ENCODE results near the gene PLTP. TPM values are rescaled to one million over a fixed set of nuclear protein-coding genes. Genes with fewer than 3 reads are reported as not detected.

PLTP gene
- total RNA-seq, 2 experiments from 2014 or later = 2.8 to 3.1 TPM

DNA sequence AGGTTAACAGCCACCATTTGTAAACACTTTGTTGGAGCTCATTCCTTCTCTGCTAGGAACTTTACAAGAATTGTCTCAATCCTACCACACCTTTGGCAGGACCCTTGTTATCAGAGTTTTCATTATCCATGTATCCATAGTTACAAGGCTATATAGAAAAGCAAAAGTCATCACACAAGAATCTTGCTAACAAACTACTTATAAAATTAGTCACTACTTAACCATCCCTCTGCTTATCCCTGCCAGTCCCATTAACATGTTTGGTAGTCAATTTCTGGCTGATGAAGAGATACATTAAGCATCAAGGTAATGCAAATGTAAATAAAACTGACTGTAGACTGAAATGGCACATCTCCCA, 44.2 kb downstream of the PLTP start:
- H3K27me3 Mint-ChIP-seq = no peaks in the 10 kb centered on the region
- H3K4me1 Mint-ChIP-seq = no peaks in the 10 kb centered on the region
- H3K36me3 Mint-ChIP-seq (ENCODE audit: low read depth) = peaks cover 8% of the 10 kb centered on the region
- no peaks in the 10 kb centered on the region for H3K9me3 Mint-ChIP-seq
- H3K4me3 Mint-ChIP-seq = no peak overlapping the region
- DNase-seq = no peak
- ChIA-PET CTCF (interaction anchor here (1.9 kb wide), 1 partner anchor 68 kb away, joined by 6 read pairs; no protein-coding TSS in a partner anchor), POLR2A (interaction anchor here (1.0 kb wide), 1 partner anchor 11 kb away, joined by 4 read pairs; no protein-coding TSS in a partner anchor)
- H3K27ac Mint-ChIP-seq = no peak overlapping the region

- Mint-ChIP-seq H3K4me1 (no peaks in the 10 kb centered on the region), H3K9me3 (no peaks in the 10 kb centered on the region), H3K36me3 (ENCODE audit: low read depth) (peaks cover 6% of the 10 kb centered on the region), H3K27me3 (no peaks in the 10 kb centered on the region), H3K27ac (no peak overlapping the region), H3K4me3 (no peak overlapping the region)
- DNase-seq = no peak
- CTCF ChIA-PET = interaction anchor here (1.9 kb wide), 1 partner anchor 68 kb away, joined by 6 read pairs; no protein-coding TSS in a partner anchor
- POLR2A ChIA-PET = interaction anchor here (1.0 kb wide), 1 partner anchor 11 kb away, joined by 4 read pairs; no protein-coding TSS in a partner anchor
These were observed 44.7 kb downstream of the PLTP start for GRCh38 chr20:45867136-45867818.

DNA sequence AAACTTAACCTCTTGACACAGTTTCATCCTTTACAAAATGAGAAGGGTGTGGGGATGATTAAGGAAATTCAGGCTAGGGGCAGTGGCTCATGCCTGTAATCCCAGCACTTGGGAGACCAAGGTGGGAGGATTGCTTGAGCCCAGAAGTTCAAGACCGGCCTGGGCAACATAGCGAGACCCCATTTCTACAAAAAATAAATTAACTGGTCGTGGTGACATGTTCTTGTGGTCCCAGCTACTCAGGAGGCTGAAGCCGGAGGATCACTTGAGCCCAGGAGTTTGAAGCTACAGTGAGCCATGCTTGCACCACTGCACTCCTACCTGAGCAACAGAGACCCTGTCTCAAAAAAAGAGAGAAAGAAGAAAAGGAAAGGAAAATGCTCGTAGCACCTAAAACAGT, 45.5 kb downstream of the PLTP start:
- DNase-seq = no peak
- no peaks in the 10 kb centered on the region for H3K4me1 Mint-ChIP-seq
- no peaks in the 10 kb centered on the region for H3K9me3 Mint-ChIP-seq
- peaks cover 6% of the 10 kb centered on the region for H3K36me3 Mint-ChIP-seq (ENCODE audit: low read depth)
- no peaks in the 10 kb centered on the region for H3K27me3 Mint-ChIP-seq
- ChIA-PET POLR2A (no interaction called here), CTCF (interaction anchor here (0.7 to 1.9 kb wide), 5 partner anchors 12 to 696 kb away, joined by 3 to 6 read pairs (median 3); no protein-coding TSS in a partner anchor)
- H3K4me3 Mint-ChIP-seq = no peak overlapping the region
- no peak overlapping the region for H3K27ac Mint-ChIP-seq

- H3K36me3 Mint-ChIP-seq (ENCODE audit: low read depth) = peaks cover 14% of the 10 kb centered on the region
- no peaks in the 10 kb centered on the region for H3K27me3 Mint-ChIP-seq
- peaks cover 14% of the 10 kb centered on the region for H3K4me1 Mint-ChIP-seq
- no peak overlapping the region for H3K27ac Mint-ChIP-seq
- POLR2A ChIA-PET = interaction anchor here (0.9 to 1.7 kb wide), 2 partner anchors 17 to 67 kb away, joined by 3 to 5 read pairs; partner anchors contain the start of gene ZSWIM1
- no peaks in the 10 kb centered on the region for H3K9me3 Mint-ChIP-seq
- CTCF ChIA-PET = no interaction called here
- no peak overlapping the region for H3K4me3 Mint-ChIP-seq
- no peak for DNase-seq
These were observed 48.1 kb downstream of the PLTP start for GRCh38 chr20:45863543-45864470.

- peaks cover 18% of the 10 kb centered on the region for H3K36me3 Mint-ChIP-seq (ENCODE audit: low read depth)
- POLR2A ChIA-PET = interaction anchor here (1.3 to 1.4 kb wide), 2 partner anchors 20 to 73 kb away, joined by 5 to 7 read pairs; partner anchors contain the start of genes PCIF1 and ZSWIM1
- H3K4me1 Mint-ChIP-seq = peaks cover 32% of the 10 kb centered on the region
- no peak overlapping the region for H3K27ac Mint-ChIP-seq
- H3K9me3 Mint-ChIP-seq = no peaks in the 10 kb centered on the region
- H3K27me3 Mint-ChIP-seq = no peaks in the 10 kb centered on the region
- H3K4me3 Mint-ChIP-seq = no peak overlapping the region
- CTCF ChIA-PET = interaction anchor here (1.1 kb wide), 1 partner anchor 126 kb away, joined by 3 read pairs; no protein-coding TSS in a partner anchor
- no peak for DNase-seq
These were observed 50.5 kb downstream of the PLTP start for GRCh38 chr20:45861221-45862075.

DNA sequence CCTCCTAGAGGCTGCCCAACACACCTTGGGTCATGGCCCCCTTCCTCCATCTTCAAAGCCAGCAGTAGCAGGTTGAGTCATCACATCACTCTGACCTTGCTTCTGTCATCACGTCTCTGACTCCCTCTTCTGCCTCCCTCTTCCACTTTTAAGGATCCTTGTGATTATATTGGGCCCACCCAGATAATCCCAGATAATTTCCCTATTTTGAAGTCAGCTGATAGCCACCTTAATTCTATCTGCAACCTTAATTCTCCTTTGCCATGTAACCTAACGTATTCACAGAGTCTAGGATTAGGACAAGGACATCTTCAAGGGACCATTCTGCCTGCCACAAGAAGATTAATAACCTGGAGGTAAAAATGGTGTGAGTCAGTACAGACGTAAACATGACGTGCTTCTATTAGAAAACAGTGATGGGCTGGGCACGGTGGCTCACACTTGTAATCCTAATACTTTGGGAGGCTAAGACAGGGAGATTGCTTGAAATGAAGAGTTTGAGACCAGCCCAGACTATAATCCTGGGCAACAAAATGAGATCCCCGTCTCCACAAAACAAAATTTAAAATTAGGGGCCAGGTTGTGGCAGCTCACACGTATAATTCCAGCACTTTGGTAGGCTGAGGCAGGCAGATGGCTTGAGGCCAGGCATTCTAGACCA, 51.3 kb downstream of the PLTP start:
- Mint-ChIP-seq H3K4me3 (no peak overlapping the region), H3K4me1 (peaks cover 38% of the 10 kb centered on the region), H3K27ac (no peak overlapping the region), H3K36me3 (ENCODE audit: low read depth) (peaks cover 18% of the 10 kb centered on the region), H3K9me3 (no peaks in the 10 kb centered on the region), H3K27me3 (no peaks in the 10 kb centered on the region)
- no peak for DNase-seq
- POLR2A ChIA-PET = interaction anchor here (1.3 to 1.4 kb wide), 2 partner anchors 20 to 74 kb away, joined by 5 to 7 read pairs; partner anchors contain the start of genes PCIF1 and ZSWIM1
- CTCF ChIA-PET = no interaction called here

DNA sequence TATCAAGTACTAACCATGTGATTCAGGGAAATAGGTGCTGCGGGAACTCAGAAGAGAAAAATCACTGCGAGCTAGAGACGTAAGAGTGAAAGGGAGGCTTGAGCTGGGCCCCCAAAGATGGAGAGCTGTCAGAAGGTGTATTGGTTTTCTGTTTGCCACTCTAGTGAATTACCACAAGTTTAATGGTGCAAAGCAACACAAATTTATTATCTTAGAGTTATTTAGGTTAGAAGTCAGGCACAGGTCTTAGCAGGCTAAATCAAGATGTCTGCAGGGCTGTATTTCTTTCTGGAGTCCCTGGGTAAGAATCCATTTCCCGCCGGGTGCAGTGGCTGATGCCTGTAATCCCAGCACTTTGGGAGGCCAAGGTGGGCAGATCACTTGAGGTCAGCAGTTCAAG, 52.0 kb downstream of the PLTP start:
- Mint-ChIP-seq H3K36me3 (ENCODE audit: low read depth) (peaks cover 18% of the 10 kb centered on the region), H3K4me3 (no peak overlapping the region), H3K27me3 (no peaks in the 10 kb centered on the region), H3K4me1 (peaks cover 44% of the 10 kb centered on the region), H3K9me3 (no peaks in the 10 kb centered on the region), H3K27ac (no peak overlapping the region)
- ChIA-PET CTCF (no interaction called here), POLR2A (no interaction called here)
- no peak for DNase-seq

DNA sequence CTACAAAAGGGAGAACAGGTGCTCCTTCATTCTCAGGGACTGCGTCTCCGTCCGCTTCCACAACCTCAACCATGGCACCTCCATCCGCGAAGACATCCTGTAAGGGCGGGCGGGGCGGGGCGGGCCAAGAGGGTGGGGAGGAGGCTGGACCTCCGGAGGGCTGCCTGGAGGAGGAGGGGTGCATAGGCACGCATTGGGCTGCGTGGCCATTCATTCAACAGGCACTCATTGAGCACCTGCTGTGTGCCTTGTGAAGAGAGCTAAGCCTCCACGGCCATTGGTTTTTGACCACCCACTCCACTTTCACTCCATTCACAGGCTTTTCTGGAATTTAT, 54.1 kb downstream of the PLTP start:
- peak; percentile 65 for DNase-seq
- H3K4me1 Mint-ChIP-seq = peaks cover 52% of the 10 kb centered on the region
- POLR2A ChIA-PET = interaction anchor here (0.6 to 4.7 kb wide), 20 partner anchors 11 to 130 kb away, joined by 3 to 41 read pairs (median 5); partner anchors contain the start of genes PCIF1, UBE2C, ZNF335 and ZSWIM1

GRCh38 chr20:45857114-45857881, 54.7 kb downstream of the PLTP start, which contains the start of the genes ACOT8 and ZSWIM3:
Gene ACOT8 (minus strand): TSS chr20:45857392. CDS start chr20:45857315, 77 bp downstream.
Gene ZSWIM3 (plus strand): TSS chr20:45857614. CDS start chr20:45857826, 212 bp downstream.
- H3K36me3 Mint-ChIP-seq (ENCODE audit: low read depth) = peaks cover 27% of the 10 kb centered on the region
- peak within 1 kb of the TSS; percentile 98 for H3K4me3 Mint-ChIP-seq
- peaks cover 55% of the 10 kb centered on the region for H3K4me1 Mint-ChIP-seq

More for the DNA sequence above, 54.1 kb downstream of the PLTP start:
- H3K27me3 Mint-ChIP-seq = no peaks in the 10 kb centered on the region
- H3K9me3 Mint-ChIP-seq = no peaks in the 10 kb centered on the region
- peaks cover 24% of the 10 kb centered on the region for H3K36me3 Mint-ChIP-seq (ENCODE audit: low read depth)
- H3K27ac Mint-ChIP-seq = peak overlapping the region; percentile 99
- H3K4me3 Mint-ChIP-seq = peak overlapping the region; percentile 98
- CTCF ChIA-PET = interaction anchor here (1.1 to 1.4 kb wide), 2 partner anchors 112 to 157 kb away, joined by 3 to 4 read pairs; no protein-coding TSS in a partner anchor

DNA sequence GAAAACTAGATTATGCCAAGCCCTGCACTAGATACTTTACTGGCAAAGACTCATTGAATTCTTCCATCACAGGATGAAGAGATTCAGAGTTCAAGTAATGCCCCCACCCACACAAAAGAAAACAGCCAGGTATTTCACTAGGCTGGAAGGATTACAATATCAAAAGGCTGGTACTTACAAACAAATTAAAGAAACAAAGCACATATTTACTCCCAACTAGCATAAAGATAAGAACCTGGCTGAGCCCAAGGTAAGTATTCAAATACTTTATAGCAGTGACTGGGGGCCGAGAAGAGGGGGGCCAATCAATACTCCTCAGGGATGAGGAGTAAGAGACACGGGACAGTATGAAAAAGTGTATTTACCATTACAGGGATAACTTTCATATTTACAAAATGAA, 58.5 kb downstream of the PLTP start:
- Mint-ChIP-seq H3K27ac (no peak overlapping the region), H3K4me1 (peaks cover 38% of the 10 kb centered on the region), H3K27me3 (no peaks in the 10 kb centered on the region), H3K36me3 (ENCODE audit: low read depth) (peaks cover 28% of the 10 kb centered on the region), H3K4me3 (no peak overlapping the region), H3K9me3 (no peaks in the 10 kb centered on the region)
- POLR2A ChIA-PET = no interaction called here
- DNase-seq = no peak
- CTCF ChIA-PET = interaction anchor here (1.0 kb wide), 1 partner anchor 117 kb away, joined by 5 read pairs; no protein-coding TSS in a partner anchor

More at GRCh38 chr20:45857114-45857881, 54.7 kb downstream of the PLTP start, which contains the start of the genes ACOT8 and ZSWIM3:
- H3K9me3 Mint-ChIP-seq = no peaks in the 10 kb centered on the region
- ChIA-PET POLR2A (interaction anchor here (0.9 to 4.7 kb wide), 27 partner anchors 10 to 507 kb away, joined by 3 to 41 read pairs (median 5); partner anchors contain the start of genes CTSA, DNTTIP1, NEURL2 and PCIF1), CTCF (interaction anchor here (1.1 to 2.4 kb wide), 6 partner anchors 28 to 157 kb away, joined by 3 to 12 read pairs (median 4); no protein-coding TSS in a partner anchor)
- H3K27me3 Mint-ChIP-seq = no peaks in the 10 kb centered on the region
- DNase-seq = peak; percentile 96
- H3K27ac Mint-ChIP-seq = peak within 1 kb of the TSS; percentile 99

- H3K27ac Mint-ChIP-seq = no peak overlapping the region
- H3K9me3 Mint-ChIP-seq = no peaks in the 10 kb centered on the region
- H3K36me3 Mint-ChIP-seq (ENCODE audit: low read depth) = peaks cover 30% of the 10 kb centered on the region
- ChIA-PET CTCF (interaction anchor here (1.0 to 1.2 kb wide), 2 partner anchors 30 to 118 kb away, joined by 3 to 5 read pairs; no protein-coding TSS in a partner anchor), POLR2A (interaction anchor here (1.1 kb wide), 1 partner anchor 39 kb away, joined by 4 read pairs; no protein-coding TSS in a partner anchor)
- no peaks in the 10 kb centered on the region for H3K27me3 Mint-ChIP-seq
- no peak for DNase-seq
- no peak overlapping the region for H3K4me3 Mint-ChIP-seq
- H3K4me1 Mint-ChIP-seq = peaks cover 27% of the 10 kb centered on the region
These were observed 59.6 kb downstream of the PLTP start for GRCh38 chr20:45852326-45852725.

Measured in activated CD4-positive, alpha-beta memory T cell treated with anti-CD3 and anti-CD28 coated beads, Interleukin-2, amount 10 ng/mL, durations not matched to agents 7 days and 5 days (primary cell).